Fibroblast of peridontal ligament (primary cell): ENCODE data around the gene EDN1.
A peak's percentile ranks its signal among the peaks of the same experiment; 100 is the strongest.

Experiments
- DNase-seq: peaks from one replicate; pipeline ENCODE4 v3.0.0-alpha.2; 2010; ENCODE audit errors: extremely low read depth

EDN1 gene

DNA sequence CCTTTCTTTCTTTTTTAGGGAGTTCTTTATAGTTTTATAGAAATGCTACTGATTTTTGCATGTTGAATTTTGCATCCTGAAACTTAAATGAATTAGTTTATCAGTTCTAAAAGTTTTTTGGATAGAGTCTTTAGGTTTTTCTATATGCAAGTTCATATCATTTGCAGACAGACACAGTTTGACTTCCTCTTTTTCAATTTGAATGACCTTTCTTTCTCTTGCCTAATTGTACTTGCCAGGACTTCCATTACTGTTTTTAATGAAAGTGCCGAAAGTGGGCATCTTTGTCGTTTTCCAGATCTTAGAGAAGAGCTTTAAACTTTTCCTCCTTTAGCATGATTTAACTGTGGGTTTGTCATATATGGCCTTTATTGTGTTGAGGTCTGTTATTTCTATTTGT is 21.1 kb upstream of the EDN1 start:
- no peak for DNase-seq

DNA sequence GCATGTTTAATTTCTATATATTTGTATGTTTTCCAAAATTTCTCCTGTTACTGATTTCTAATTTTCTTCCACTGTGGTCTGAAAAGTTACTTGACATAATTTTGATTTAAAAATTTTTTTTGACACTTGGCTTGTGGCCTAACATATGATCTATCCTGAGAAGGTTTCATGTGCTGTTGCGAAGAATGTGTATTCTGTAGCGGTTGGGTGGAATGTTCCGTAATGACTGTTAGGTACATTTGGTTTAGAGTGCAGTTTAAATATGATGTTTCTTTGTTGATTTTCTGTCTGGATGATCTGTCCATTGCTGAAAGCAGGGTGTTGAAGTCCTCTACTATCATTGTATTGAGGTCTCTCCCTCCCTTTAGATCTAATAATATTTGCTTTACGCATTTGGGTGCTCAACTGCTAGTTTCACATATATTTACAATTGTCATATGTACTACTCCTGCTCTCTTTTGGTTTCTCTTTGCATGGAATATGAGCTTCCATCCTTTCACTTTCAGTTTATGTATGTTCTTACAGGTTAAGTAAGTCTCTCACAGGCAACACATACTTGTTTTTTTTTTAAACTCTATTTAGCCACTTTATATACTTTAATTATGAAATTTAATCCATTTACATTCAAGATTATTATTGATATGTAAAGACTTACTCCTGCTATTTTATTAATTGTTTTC is 19.5 kb upstream of the EDN1 start:
- no peak for DNase-seq

DNA sequence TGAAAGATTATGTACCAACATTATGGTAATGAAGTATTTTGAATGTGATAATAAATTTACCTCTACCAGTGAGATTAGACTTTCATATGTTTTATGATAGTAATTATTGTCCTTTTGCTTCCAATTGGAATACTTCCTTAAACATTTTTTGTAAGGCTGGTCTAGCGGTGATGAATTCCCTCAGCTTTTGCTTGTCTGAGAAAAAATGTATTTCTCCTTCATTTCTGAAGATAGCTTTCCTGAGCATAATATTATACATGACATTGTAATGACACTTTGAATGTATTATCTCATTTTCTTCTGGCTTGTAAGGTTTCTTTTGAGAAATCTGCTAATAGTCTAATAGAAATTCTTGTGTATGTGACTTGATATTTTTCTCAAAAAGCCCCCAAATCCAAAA is 18.6 kb upstream of the EDN1 start:
- no peak for DNase-seq

DNA sequence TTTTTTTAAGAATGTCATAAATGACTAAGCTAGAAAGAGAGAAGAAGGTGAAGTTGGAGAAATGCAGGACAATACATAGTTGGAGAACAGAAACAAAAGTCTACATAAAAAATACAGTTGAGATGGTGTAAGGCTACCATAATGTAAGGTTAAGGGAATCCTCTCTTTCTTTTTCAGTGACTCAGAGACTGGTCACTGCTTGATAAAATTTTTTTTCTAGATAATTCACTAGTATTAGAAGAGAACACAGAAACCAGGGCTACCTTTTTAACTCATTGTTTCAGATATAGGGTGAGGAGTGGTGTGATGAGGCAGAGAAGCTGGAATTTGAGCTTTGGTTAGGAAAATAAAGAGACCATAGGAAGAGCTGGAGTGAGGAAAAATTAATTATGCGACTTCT is 18.2 kb upstream of the EDN1 start:
- DNase-seq: no peak

DNA sequence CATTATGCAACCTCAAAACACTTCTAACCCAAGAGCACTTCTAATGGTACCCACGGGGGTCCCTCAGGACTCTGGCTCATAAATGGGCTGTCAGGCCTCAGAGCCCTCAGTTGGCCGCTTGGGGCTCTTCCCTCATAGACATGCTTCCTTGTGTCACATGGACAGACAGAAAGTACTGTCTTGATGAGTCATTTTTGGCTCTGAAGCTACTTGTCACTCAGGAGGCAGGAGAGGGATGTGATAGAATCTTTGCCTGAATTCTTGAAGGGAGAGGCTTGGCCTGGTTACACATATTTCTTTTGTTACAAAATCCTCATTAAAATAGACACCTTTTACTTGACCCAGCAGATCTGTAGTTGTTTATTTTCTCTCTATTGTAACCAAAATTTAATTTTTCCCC is 15.1 kb upstream of the EDN1 start:
- DNase-seq: no peak

DNA sequence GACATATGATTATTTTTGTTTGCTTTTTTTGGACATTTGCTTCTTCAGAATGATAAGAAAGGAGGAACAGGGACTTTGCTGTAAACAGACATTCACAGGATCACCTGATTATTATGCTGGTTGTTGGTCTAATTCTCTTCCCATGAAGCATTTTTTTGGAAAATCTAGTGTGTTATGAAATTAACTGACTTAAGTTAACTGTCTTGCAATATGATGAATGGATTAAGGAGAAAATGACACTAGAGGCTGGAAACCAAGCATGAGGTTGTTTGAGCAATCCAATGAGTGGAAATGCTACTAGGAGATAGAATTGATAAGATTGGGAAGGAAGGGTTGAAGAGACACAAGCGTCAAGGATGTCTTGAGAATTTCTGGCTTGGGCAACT is 13.2 kb upstream of the EDN1 start:
- no peak for DNase-seq

DNA sequence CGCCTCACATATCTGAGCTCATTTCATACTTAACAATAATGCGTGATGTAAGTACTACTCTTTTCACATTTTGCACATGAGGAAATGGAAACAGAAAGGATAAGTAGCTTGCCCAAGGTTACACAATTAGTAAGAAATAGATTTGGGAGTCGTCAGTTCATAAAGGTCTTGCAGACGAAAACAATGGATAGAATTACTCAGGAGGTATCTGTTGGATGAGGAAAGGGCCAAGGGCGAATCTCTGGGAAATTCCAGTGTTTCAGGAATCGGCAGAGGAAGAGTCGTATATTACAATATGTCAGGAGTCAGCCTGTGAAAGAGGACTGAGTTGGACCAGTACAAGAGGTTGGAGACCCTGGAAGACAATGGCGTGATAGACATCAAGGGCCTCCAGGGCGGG is 12.8 kb upstream of the EDN1 start:
- no peak for DNase-seq

DNA sequence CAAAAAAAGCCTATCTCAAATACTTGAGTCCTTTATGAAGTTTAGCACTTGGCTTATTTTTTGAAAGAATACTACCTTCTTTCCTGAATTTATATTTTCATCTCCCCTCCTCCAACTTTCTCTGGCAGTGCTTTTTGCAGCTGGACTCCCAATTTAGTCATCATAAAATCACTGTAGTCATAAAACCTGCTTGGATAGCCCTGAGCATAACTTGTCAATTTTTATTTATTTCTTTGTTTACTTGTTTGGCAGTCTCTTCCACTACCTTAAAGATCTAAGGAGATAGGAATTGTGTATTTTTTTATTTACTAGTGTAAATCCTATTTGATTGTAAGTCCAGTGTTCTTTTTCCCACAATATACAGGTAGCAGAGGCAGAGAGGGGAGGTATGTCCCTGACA is 11.2 kb upstream of the EDN1 start:
- no peak for DNase-seq

DNA sequence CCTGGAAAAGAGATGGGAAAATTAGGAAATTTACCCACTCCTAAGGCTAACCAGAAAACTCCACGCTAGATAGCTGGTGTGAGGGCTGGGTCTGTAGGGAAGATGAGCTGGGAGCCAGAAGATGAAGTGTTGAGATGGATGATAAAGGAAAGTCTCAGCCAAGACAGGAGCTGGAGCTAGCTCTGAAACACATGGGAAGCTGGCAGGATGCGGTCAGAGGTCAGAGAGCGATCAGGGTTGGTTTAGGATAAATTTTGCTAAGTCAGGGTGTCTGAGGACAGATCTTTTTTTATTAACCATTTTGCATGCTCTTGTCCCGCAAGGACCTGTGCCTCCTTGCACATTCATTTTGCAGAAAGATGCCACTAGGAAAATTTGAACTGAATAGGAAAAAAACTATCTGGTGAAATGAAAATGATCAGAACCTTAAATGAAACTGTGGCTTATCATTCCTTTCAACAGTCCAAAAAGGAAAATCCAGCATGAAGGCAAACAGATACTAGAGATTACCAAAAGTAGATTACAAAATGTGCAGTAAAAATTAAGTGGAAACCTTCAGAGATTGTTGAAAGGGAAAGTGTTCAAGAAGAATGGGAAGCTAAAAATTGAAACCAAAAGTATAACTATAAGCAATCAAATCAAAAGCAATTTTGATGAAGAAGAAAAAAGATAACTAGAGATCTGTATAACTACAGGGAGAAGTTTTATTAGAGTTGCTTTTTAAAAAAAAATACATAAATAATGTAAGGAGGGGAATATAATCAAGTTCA is 10.7 kb upstream of the EDN1 start:
- DNase-seq: peak; percentile 18

DNA sequence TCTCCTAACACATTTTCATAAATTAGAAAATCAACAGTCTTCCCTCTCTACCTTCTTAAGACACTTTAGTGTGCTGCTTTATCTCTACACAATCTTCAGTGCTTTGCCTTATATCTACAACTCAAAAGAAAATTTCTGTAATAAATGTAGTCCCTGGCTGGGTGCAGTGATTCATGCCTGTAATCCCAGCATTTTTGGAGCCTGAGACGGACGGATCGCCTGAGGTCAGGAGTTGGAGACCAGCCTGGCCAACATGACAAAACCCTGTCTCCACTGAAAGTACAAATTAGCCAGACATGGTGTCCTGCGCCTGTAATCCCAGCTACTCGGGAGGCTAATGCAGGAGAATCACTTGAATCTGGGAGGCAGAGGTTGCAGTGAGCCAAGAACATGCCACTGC is 9.7 kb upstream of the EDN1 start:
- DNase-seq: peak; percentile 53

DNA sequence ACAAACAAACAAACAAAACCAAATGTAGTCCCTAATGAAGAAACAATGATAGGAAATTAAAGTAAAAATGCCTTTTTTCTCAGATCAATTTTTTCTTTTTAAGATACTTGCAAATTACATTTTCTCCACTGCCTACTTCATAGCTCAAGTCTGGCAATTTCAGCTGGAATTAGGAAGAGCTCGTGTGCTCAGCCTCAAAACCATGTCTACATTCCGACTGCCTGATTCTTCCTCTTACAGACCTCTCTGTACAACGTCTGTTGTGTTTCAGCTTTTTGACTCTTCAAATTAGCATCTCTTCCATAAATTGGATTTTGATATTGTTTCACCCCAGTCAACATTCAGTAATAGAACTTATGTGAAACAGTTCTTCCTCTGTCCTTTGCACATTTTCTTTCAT is 9.3 kb upstream of the EDN1 start:
- peak; percentile 31 for DNase-seq

DNA sequence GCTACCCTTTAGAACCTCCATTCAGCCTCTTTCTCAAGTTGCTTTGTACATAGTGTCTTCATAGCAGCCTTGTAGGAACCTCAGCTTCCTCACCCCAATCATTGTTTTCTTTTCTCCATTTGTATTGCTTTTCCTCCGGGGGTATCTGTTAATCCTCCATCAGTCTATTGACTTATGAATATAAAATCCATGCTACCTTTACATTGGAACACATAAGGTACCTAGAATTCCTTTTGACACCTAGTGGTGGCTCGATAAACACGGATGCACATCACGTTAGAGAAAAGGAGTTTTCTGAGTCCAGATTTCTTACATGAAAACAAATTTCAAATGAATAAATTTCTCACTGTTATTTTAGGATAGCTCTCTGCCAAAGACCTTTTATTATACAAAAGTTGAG is 6.3 kb upstream of the EDN1 start:
- DNase-seq: no peak

DNA sequence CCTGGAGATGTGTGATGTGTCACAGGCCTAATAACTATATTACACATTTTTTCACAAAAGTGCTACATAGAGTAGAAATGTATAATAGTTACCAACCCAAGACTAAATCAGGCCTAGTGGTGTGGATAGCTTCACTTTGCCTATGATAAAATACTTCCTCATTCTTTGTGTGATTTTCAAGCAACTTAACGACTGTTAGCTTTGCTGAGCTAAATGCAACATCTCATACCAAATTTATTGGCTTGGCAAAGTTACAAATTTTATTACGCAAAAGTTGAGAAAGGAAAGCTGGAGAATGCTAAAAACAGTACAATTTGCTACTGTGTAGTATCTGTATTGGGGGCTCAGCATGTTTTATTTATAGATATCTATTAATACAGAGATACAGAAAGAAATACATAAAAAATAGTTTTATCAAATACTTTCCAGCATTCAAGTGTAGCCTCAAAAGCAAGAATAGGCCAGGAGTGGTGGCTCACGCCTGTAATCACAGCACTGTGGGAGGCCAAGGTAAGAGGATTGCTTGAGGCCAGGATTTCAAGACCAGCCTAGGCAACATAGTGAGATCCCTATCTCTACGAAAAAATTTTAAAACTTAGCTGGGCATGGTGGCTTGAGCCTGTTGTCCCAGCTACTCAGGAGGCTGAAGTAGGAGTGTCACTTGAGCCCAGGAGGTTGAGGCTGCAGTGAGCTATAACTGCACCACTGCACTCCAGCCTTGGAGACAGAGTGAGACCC is 3.6 kb upstream of the EDN1 start:
- DNase-seq: peak; percentile 61

DNA sequence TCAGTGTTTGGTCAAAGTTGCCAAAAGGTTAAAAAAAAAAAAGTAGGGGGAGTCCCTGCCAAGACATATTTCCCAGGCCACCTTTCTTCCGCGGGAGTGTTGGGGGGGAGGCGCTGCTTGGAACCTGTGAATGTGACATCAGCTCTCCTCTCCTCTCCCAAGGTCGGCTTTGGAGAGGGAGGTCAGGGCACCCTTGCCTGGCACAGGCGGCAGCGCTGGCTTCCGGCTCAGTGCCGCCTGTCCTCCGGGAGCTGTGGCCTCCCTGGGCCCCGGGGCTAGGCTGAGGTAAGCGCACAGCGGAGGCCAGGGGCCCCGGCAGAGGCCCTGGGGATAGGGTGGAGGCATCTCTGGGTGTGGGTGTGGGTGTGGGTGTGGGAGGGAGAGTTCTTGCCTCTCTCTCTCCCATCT is 1.9 kb upstream of the EDN1 start:
- no peak for DNase-seq

DNA sequence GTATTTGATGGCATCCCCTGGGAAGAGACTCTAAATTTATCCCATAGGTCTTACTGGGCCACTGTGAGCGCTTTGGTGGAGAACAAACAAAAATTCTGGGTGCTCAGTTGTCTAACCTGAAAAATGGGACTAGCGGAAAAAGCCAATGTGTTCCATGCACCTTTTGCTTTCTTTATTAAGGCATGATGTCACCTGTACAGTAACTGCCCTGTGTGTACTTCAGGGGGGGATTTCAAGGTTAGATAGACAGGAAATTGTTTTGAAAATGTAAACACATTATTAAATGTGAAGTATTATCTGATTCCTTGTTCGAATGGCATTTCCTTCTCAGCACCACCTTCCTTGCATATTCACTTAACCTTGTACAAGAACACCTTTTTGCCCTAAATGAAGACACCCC is 1.2 kb upstream of the EDN1 start:
- DNase-seq: no peak

DNA sequence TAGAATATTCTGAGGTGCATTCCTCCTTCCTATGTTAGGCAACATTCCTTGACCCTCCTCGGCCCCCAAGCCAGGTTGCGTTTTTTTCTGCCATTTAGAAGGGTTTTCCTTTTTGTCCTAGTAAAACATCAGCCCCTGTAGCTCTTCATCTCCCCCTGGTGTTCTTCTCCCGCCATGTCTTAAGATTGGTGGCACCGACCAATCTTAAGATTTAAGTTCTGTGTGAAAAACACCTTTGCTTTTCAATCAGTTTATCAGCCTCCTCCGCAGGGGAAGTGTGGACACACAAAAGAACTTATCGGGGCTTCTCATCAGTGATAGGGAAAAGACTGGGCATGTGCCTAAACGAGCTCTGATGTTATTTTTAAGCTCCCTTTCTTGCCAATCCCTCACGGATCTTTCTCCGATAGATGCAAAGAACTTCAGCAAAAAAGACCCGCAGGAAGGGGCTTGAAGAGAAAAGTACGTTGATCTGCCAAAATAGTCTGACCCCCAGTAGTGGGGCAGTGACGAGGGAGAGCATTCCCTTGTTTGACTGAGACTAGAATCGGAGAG is 719 bp upstream of the EDN1 start:
- peak; percentile 75 for DNase-seq

DNA sequence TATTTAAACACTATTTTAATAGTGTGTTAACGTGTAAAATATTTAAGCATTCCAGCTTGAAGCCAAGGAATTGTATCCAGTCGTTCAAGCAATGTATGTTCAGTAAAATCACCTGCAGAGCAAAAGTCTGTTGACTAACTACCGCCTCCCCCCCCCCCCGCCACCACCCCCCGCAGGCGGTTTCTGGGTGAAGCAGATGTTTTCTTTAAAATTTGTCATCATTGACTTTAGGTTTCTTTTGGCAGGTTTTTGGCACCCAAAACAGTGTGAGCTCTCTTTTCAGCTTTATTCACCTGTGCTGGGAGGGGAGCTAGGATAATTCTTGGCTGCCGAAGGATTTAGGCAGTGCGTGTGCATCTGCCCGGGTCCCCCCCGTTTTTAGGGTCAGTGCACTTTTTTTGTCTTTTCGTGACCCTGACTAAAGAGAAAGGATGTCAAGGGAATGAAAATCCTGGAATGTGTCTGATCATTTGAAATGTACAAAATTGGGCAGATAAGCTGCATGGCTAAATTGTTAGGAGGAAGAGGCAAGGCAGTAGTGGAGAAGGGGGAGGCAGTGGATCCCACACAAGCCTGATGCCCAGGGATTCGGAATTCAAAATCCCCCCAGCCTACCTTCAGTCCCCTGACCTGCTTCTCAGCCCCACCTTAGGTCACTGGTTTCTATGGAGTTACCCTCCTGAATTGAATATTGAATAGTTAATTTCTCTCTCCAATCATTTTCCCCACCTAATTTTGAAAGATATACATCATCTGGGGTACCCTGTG is 1.1 kb downstream of the EDN1 start:
- no peak for DNase-seq

DNA sequence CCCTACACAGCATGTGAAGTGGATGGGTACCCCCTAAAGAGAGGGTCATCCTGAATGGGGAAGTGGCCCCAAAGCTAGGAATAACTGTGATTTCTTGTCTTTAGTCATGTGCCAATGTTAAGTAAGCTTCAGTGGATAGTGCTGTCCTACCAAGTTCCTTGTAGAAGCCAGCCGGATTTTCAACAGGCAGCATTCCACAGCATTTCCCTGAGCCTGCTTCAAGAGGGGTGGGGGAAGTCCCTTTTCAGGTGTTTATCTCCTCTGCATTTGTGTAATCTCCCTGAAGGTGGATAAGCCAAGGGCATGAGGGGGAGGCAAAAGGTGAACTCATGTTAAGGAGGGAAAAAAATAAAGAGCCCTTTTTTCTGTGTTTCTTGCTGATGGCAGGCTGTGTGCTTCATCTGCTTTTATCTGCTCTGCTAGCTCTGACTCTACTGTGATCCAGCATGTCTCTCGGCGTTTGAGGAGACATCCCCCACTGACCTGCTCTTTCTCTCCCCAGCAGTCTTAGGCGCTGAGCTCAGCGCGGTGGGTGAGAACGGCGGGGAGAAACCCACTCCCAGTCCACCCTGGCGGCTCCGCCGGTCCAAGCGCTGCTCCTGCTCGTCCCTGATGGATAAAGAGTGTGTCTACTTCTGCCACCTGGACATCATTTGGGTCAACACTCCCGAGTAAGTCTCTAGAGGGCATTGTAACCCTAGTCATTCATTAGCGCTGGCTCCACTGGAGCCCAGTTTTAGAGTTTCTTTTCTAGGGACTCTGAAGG is 1.9 kb downstream of the EDN1 start:
- peak; percentile 27 for DNase-seq

DNA sequence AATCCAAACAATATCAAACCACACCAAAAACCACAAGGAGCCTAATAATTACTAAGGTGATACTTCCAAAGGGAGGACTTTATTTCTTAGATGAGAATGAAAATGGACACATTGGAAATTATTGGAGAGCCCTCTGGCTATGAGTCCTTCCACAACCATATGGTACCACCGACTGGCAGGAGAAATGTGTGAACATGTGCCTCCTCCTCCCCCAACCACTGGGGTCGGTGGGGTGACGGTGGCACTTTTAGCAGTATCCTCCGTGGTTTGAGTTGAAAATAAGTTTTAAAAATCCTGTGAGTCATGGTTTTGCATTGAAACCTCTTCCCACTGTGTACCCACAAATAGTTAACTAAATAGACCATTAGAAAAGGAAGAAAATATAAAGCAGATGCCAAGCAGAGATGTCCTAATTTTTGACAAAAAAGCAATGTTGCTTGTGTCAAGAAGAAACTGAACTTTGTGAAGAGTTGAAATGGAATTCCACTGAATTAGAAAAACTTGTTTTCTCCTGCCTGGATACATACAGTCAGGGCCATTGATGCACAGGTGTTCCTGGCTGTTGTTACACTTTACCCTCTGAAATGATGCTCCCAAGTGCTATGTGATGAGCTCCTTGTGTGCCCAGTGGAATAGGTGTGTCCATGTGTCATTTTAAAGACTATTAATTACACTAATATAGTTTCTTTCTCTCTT is 3.2 kb downstream of the EDN1 start:
- DNase-seq: peak; percentile 30
